GM12891 (cell line): Measurements from ENCODE around the gene TXNL4A.

Experiments
- DNase-seq: peaks from one replicate; pipeline ENCODE4 v3.0.0; 2011; ENCODE audit warnings: low spot score; ENCODE audit not compliant: insufficient read length
- FAIRE-seq: peaks from 2 replicates; lab custom pipeline; 2011; peaks lifted over from hg19 to GRCh38; lab: Jason Lieb, UNC
- PAX5 ChIP-seq: IDR thresholded peaks from 2 replicates; pipeline ENCODE4 v1.6.1; 2011; ENCODE audit warnings: low read length, moderate library complexity, mild to moderate bottlenecking; ENCODE audit not compliant: insufficient read depth, severe bottlenecking
- POLR2A ChIP-seq: IDR thresholded peaks from 2 replicates; pipeline ENCODE4 v1.6.1; 2011; ENCODE audit warnings: low read depth, low read length, control low read depth
- POLR2AphosphoS5 ChIP-seq: IDR thresholded peaks from 2 replicates; pipeline ENCODE4 v1.6.1; 2011; ENCODE audit warnings: low read depth, low read length, control low read depth
- POU2F2 ChIP-seq: IDR thresholded peaks from 2 replicates; pipeline ENCODE4 v1.6.1; 2011; ENCODE audit warnings: low read depth, mild to moderate bottlenecking, control low read depth, low read length, moderate library complexity
- SPI1 ChIP-seq: IDR thresholded peaks from 2 replicates; pipeline ENCODE4 v1.6.1; 2011; ENCODE audit warnings: low read depth, low read length, control low read depth
- TAF1 ChIP-seq: IDR thresholded peaks from 2 replicates; pipeline ENCODE4 v1.6.1; 2011; ENCODE audit warnings: low read depth, low read length, control low read depth

The TXNL4A gene

DNA sequence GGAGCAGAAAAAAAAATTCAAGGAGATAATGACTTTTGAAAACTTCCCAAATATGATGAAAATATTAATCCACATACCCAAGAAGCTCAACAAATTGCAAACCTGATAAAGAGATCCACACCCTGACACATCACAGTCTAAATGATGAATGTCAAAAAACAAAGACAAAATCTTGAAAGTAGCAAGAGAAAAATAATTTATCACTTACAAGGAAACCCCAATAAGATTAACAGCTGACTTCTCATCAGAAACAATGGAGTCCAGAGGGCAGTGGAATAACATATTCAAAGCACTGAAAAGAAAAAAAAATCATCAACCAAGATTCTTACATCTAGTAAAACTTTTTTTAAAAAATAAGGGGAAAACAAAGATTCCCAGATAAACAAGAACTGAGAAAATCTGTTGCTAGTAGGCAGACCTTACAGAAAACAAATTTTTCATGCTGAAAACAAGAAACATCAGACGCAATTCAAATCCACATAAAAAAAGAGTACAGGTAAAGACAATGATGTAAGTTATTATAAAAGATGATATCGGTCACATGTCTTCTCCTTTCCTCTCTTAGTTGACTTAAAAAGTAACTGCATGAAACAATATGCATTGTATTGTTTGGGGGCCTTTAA lies 58.2 kb downstream of the TXNL4A start:
- TF ChIP-seq TAF1: no peak
- TF ChIP-seq POLR2A: no peak
- TF ChIP-seq POU2F2: no peak
- TF ChIP-seq SPI1: no peak
- no peak for TF ChIP-seq PAX5
- no peak for TF ChIP-seq POLR2AphosphoS5
- FAIRE-seq (no peak), DNase-seq (no peak)

- TF ChIP-seq POU2F2 (no peak), POLR2A (no peak), SPI1 (no peak), POLR2AphosphoS5 (no peak), PAX5 (no peak), TAF1 (no peak)
- DNase-seq (no peak), FAIRE-seq (no peak)
These were observed 59.8 kb downstream of the TXNL4A start for GRCh38 chr18:79928563-79928960.

GRCh38 chr18:79927607-79928562 lies 60.5 kb downstream of the TXNL4A start:
- no peak for FAIRE-seq
- TF ChIP-seq POLR2A (no peak), POU2F2 (no peak), POLR2AphosphoS5 (no peak), SPI1 (no peak), PAX5 (no peak), TAF1 (no peak)
- no peak for DNase-seq

GRCh38 chr18:79926715-79927606 lies 61.4 kb downstream of the TXNL4A start:
- no peak for DNase-seq

DNA sequence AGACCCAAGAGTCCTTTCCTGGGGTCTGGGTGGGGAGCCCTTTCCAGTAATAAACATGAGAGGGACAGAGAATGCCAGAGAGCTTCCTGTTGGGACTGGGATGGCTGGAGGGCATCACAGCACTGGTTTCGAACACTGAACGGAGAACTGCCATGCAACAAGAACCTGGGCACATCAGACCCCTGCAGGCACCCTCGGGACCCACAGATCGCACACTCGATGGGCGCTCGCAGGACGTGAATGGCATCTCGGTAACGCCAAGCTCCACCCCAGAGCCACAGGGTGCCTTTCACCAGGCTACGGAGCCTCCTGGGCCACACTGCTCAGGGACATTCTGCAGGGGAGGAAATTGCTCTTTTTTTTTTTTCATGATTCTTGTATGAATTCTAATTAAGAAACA lies 62.1 kb downstream of the TXNL4A start:
- FAIRE-seq (no peak), DNase-seq (no peak)
- no peak for TF ChIP-seq PAX5
- TF ChIP-seq TAF1: no peak
- no peak for TF ChIP-seq POLR2AphosphoS5
- TF ChIP-seq POLR2A: no peak
- no peak for TF ChIP-seq SPI1
- no peak for TF ChIP-seq POU2F2

More at GRCh38 chr18:79926715-79927606, 61.4 kb downstream of the TXNL4A start:
- no peak for FAIRE-seq
- TF ChIP-seq PAX5: no peak
- no peak for TF ChIP-seq POLR2AphosphoS5
- no peak for TF ChIP-seq POLR2A
- no peak for TF ChIP-seq SPI1
- TF ChIP-seq POU2F2: no peak
- TF ChIP-seq TAF1: no peak

DNA sequence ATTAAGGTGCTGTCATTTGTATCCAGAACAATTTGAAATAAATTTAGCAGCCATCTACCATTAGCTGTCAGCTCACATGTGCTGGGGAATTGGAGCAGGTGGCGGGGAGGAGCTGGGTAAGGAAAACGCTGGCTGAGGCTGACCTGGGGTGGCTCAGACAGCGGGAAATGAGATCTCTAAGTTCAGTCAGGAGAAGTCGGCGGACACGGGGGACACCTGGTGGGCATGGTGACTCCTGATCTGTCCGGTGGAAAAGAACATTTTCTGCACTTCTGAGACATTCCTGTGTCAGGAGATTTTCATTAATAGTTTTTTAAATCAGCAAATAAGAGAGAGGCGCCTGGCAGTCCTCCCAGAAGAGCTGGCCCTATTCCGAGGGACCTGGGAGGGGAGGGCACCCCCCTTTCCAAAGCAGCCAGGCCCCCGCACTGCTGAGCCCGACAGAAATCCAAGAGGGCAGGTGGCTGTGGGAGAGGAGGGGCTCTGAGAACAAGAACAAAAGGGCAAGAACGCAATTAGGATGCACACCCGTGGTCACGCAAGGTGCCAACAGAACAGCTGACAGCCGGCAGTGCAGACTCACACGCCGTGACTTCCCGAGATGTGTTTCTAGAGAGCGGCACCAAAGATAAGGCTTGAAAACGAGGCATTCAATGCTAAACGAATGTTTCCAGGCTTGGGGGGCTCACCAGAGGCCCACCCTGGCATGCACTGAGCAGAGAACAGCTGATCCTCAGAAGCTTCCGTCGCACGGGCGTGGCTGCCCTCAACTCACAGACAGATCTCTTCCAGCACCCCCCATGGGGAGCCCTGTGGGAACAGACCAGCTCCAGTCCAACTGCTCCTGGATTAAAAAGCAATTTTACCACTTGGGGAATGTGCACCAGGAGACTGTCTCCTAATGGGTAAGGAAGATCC lies 63.3 kb downstream of the TXNL4A start:
- DNase-seq (no peak), FAIRE-seq (no peak)
- TF ChIP-seq POU2F2 (no peak), POLR2A (no peak)

GRCh38 chr18:79923896-79924585 lies 64.3 kb downstream of the TXNL4A start:
- DNase-seq (no peak), FAIRE-seq (no peak)
- TF ChIP-seq TAF1 (no peak), POLR2A (no peak), POLR2AphosphoS5 (no peak), POU2F2 (no peak), PAX5 (no peak), SPI1 (no peak)
